ENCODE measurements around the gene GNG7.
"Not testable (repeated sequence)": the region's sequence is repeated elsewhere in the genome, so short reads cannot be mapped to it uniquely, and the experiment has no call there.

The GNG7 gene

GRCh38 chr19:2573916-2574315, 128.6 kb downstream of the GNG7 start:
- DNase-seq: no peak

DNA sequence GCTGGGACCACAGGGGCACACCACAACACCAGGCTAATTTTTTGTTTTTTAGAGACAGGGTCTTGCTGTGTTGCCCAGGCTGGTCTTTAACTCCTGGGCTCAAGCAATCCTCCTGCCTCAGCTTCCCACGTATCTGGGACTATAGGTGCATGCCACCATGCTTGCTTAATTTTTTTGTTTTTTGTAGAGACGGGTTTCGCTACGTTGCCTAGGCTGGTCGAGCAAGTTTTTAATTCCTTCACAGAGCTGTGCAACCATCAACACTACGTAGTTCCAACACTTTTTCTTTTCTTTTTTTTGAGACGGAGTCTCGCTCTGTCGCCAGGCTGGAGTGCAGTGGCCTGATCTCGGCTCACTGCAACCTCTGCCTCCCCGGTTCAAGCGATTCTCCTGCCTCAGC, 130.3 kb downstream of the GNG7 start:
- not testable (repeated sequence) for DNase-seq

DNA sequence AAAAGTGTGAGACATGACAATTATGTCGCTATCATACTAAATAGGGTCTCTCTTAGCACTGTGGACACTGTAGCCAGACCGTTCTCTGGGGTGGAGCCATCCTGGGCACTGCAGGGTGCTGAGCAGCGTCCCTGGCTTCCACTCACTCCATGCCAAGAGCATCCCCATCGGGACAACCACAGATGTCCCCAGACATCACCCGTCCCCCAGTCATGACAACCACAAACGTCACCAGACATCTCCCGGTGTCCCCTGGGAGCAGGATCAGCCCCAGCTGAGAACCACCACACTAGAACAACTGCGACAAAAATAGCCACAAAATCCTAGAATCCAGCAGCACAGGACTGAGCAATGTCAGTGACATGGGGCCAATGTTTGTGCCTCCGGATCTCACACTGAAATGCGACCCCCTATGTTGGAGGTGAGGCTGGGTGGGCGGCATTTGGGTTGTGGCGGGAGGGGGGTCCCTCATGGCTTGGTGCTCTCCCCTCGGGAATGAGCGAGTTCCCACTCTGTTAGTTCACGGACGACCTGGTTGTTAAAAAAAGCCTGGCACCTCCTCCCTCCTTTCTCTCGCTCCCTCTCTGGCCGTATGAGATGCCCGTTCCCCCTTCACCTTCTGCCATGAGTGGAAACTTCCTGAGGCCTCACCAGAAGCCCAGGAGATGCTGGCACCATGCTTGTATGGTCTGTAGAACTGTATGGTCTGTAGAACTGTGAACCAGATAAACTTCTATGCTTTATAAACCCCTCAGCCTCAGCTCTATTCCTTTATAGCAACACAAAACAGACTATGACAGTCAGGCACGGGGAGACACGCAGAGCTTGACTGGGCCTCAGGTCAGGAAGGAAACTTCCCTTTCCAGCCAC, 132.7 kb downstream of the GNG7 start:
- no peak for DNase-seq

DNA sequence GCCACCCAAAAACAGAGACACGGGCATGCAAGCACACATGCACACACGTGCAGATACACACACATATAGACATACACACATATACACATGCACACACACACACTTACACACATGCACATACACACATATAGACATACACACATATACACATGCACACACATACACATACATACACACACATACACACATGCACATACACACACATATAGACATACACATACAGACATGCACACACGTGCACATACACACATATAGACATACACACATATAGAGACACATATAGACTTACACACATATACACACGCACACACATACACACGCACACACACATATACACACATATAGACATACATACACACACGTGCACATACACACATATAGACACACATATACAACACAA, 134.5 kb downstream of the GNG7 start:
- DNase-seq: no peak

- DNase-seq: no peak
These were observed 134.9 kb downstream of the GNG7 start for GRCh38 chr19:2567580-2567979.

GRCh38 chr19:2563546-2563945, 138.9 kb downstream of the GNG7 start:
- not testable (repeated sequence) for DNase-seq

GRCh38 chr19:2561895-2562294, 140.6 kb downstream of the GNG7 start:
- DNase-seq: no peak

DNA sequence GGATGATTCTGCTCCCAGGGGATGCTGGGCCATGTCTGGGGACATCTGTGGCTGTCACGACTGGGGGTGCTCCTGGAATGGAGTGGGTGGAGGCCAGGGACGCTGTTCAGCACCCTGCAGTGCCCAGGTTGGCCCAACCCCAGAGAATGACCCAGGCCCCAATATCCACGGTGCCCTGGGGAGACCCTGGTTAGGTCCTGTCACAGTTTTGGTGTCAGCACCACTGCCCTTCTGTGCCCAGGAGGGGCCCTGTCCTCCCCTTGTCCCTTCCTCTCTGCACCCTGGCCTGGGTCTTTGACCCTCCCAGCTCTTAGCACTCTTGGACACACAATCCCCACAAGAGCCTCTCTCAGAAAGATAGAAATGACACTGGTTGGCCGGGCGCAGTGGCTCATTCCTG, 141.3 kb downstream of the GNG7 start:
- DNase-seq: no peak

DNA sequence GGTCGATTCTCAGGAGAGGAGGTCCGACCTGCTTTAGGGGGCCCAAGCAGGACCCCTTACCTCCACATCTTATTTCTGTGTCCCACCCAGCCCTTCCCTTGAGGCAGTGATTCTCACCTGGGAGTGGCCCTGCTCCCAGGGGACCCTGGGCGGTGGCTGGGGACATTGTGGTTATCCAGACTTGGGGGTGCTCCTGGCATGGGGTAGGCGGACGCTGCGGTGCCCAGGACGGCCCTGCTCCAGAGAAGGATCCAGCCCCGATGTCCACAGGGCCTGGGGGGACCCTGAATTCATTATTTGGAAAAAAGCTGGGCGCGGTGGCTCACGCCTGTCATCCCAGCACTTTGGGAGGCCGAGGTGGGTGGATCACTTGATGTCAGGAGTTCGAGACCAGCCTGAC, 142.1 kb downstream of the GNG7 start:
- DNase-seq: no peak

DNA sequence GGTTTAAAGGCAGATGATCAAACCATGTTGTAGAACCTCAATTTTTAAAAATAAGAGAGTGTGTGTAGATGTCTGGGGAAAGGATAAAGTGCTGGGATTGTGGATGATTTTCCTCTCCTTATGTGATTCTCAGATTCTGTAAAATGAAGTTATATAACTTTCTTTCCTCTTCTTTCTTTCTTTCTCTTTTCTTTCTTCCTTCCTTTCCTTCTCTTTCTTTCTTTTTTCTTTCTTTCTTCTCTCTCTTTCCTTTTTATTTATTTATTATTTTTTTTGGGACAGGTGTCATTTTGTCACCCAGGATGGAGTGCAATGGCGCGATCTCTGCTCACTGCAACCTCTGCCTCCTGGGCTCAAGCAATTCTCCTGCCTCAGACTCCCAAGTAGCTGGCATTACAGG, 144.0 kb downstream of the GNG7 start:
- no peak for DNase-seq

DNA sequence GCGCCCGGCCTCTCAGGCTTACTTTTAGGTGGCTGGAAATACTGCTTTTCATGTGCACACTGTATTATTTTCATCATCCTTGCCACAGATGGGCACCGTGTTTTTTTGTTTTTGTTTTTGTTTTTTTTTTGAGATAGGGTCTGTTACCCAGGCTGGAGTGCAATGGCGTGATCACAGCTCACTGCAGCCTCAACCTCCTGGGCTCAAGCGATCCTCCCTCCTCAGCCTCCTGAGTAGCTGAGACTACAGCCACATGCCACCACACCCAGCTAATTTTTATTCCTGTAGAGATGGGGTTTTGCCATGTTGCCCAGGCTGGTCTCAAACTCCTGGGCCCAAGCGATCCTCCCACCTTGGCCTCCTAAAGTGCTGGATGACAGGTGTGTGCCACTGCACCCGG, 144.4 kb downstream of the GNG7 start:
- not testable (repeated sequence) for DNase-seq

DNA sequence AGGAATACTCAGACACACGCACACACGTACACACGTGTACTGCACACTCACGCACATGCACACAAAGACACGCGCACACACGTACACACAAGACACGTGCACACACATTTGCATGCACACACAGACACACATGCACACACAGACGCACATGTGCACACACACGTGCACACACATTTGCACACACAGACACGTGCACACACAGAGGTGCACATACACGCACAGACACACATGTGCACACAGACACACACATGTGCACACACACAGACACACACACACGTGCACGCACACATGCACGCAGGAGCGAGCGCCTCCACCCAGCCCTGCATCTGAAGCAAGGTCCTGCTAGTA, 145.4 kb downstream of the GNG7 start:
- DNase-seq: no peak

DNA sequence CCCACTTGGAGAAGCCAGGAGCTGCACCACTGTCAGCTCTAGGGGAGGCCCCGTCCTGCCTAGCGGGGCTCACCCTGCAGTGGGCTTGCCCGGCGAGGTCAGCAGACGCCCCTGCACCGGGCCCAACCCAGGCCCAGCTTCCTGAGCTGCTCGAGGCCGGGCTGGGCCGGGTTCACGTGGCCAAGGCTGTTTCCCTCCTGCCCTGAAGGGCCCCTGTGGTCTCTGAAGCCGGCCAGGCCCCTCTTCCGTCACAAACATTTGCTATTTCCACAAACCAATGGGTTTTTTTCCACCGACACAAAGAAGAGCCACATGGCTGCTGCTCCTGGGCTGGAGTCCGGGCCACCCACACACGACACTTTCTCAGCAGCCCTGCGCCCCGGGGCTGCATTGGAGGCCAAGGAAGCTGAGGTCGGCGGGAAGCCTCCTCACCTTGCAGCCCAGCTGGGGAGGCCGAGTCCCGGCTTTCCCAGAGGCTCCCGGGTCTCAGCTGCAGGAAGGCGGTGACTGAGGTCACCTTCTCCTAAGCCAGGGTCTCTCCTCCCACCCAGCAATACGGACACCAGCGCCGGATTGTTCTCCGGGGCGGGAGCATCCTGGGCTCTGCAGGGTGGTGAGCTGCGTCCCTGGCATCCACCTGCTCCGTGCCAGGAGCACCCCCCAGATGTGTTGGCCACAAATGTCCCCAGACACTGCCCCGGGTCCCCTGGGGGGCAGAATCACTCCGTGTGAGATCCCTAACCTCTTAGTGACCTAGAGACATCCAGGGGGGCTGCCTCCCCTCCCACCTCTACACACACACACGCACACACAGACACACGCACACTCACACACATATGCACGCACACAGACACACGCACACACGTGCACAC, 146.0 kb downstream of the GNG7 start:
- DNase-seq: no peak

DNA sequence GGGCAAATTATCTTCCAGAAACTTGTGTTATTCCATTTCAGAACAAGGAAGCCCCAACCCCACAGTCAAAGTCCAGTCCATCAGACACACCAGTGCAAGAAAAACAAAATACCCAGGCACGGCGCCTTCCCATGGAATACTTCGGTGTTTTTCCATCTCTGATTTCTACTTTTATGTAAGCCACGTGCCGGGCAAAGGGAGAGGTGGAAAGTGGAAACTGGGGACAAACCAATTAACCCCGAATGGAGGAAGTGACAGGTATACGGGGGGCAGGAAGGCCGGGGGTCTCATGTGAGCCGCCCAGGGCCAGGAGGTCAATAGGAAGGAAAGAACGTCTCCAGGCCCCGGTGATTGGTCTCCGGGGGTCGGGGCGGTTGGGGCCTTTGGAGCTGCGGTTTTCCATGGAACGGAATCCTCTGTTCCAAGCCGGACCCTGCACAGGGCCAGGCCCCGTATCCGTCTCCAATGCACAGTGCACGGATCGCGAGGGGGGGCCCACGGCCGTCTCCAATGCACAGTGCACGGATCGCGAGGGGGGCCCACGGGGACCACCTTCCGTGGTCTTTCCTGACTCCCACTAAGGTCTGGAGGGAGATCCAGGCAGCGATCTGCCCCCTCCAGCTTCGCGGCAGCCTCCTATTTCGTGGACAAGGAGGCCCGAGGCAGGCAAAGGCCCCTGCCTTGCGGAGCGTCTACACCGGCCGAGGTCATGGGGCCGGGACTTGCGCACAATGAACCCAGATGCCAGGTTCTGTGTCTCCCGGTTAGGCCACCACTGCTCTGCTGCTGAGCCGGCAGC, 146.9 kb downstream of the GNG7 start:
- no peak for DNase-seq

DNA sequence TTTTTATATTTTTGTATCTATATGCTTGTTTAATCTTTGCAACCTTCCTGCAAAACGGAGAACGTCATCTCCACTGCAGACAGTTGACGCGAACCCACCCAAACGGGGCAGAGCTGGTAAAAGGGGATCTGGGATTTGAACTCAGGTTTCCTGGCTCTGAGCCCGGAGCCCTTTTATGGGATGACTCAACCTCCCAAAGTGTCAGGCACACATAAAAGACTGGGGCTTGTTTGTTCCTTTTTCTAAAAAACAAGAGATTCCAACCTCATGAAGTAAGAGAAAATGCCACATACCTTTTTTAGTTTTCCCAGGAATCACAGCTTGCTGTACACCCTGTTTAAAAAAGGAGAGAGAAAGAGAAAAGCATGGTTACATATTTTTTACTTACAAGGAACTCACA, 147.6 kb downstream of the GNG7 start:
- DNase-seq: peak; percentile 53

- DNase-seq: no peak
These were observed 149.0 kb downstream of the GNG7 start for GRCh38 chr19:2553510-2553909.

- no peak for DNase-seq
These were observed 149.6 kb downstream of the GNG7 start for GRCh38 chr19:2552859-2553258.

DNA sequence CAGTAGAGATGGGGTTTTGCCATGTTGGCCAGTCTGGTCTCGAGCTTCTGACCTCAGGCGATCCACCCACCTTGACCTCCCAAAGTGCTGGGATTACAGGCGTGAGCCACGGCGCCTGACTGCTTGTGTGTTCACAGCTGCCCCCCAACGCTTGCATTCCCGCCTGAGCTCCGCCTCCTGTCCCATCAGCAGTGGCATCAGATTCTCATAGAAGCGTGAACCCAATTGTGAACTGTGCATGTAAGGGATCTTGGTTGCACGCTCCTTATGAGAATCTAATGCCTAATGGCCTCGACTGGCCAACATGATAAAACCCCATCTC, 150.7 kb downstream of the GNG7 start:
- DNase-seq: no peak

GRCh38 chr19:2551172-2551863, 151.2 kb downstream of the GNG7 start:
- no peak for DNase-seq

GRCh38 chr19:2550431-2551171, 151.9 kb downstream of the GNG7 start:
- no peak for DNase-seq

- DNase-seq: peak; percentile 27
These were observed 152.7 kb downstream of the GNG7 start for GRCh38 chr19:2549701-2550191.

- DNase-seq: no peak
These were observed 153.5 kb downstream of the GNG7 start for GRCh38 chr19:2548966-2549365.

All from T1000 (cell line).